ENCODE data around the gene TBC1D17. TPM values are rescaled to one million over a fixed set of nuclear protein-coding genes. Genes with fewer than 3 reads are reported as not detected.

Gene TBC1D17
- total RNA-seq, 1 donor: 21.4 TPM

DNA sequence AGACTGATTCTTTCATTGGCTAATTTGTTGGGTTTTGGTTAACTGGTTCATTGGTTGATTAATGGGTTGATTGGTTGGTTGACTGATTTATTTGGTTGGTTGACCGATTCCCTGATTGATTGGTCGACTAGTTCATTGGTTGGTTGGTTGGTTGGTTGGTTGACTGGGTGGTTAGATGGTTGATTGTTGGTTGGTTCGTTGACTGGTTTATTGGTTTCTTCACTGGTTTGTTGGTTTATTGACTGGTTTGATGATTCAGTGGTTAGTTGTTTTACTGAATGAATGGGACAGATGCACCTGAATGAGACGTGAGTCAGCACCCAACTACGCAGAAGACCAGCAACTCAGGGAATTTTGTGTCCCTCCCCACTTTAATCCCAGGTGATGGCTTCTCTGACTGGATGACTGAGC is 54.5 kb downstream of the TBC1D17 start:
- no peak for DNase-seq (ENCODE audit: insufficient read length, low spot score, missing footprints)
- no peak overlapping the region for H2AFZ ChIP-seq (ENCODE audit: low read length)
- H3K27ac ChIP-seq (ENCODE audit: low read depth, low read length): no peak overlapping the region
- no peak overlapping the region for H3K4me2 ChIP-seq (ENCODE audit: insufficient read depth, low read length)
- no peaks in the 10 kb centered on the region for H3K9me3 ChIP-seq (ENCODE audit: low read depth, low read length)
- H3K79me2 ChIP-seq (ENCODE audit: insufficient read depth, low read length): peaks cover 20% of the 10 kb centered on the region
- H3K27me3 ChIP-seq (ENCODE audit: insufficient read depth, low read length): no peaks in the 10 kb centered on the region
- H3K4me3 ChIP-seq (ENCODE audit: insufficient read depth, low read length): no peak overlapping the region
- peaks cover 6% of the 10 kb centered on the region for H4K20me1 ChIP-seq (ENCODE audit: insufficient read depth, low read length)
- peaks cover 3% of the 10 kb centered on the region for H3K4me1 ChIP-seq (ENCODE audit: insufficient read depth, low read length)
- H3K36me3 ChIP-seq (ENCODE audit: insufficient read depth, low read length): peaks cover 5% of the 10 kb centered on the region
- TF ChIP-seq, protein P1, sequence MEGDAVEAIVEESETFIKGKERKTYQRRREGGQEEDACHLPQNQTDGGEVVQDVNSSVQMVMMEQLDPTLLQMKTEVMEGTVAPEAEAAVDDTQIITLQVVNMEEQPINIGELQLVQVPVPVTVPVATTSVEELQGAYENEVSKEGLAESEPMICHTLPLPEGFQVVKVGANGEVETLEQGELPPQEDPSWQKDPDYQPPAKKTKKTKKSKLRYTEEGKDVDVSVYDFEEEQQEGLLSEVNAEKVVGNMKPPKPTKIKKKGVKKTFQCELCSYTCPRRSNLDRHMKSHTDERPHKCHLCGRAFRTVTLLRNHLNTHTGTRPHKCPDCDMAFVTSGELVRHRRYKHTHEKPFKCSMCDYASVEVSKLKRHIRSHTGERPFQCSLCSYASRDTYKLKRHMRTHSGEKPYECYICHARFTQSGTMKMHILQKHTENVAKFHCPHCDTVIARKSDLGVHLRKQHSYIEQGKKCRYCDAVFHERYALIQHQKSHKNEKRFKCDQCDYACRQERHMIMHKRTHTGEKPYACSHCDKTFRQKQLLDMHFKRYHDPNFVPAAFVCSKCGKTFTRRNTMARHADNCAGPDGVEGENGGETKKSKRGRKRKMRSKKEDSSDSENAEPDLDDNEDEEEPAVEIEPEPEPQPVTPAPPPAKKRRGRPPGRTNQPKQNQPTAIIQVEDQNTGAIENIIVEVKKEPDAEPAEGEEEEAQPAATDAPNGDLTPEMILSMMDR (IDR thresholded peaks at IDR 0.05; ENCODE audit: extremely low read depth, low read depth, low read length): no peak

DNA sequence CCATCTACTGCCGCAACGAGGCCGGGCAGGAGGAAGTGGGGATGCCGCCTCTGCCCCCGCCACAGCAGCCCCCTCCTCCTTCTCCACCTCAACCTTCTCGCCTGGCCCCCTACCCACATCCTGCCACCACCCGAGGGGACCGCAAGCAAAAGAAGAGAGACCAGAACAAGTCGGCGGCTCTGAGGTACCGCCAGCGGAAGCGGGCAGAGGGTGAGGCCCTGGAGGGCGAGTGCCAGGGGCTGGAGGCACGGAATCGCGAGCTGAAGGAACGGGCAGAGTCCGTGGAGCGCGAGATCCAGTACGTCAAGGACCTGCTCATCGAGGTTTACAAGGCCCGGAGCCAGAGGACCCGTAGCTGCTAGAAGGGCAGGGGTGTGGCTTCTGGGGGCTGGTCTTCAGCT is 55.2 kb downstream of the TBC1D17 start:
- no peaks in the 10 kb centered on the region for H3K9me3 ChIP-seq (ENCODE audit: low read depth, low read length)
- peaks cover 3% of the 10 kb centered on the region for H3K4me1 ChIP-seq (ENCODE audit: insufficient read depth, low read length)
- H3K36me3 ChIP-seq (ENCODE audit: insufficient read depth, low read length): no peaks in the 10 kb centered on the region
- H4K20me1 ChIP-seq (ENCODE audit: insufficient read depth, low read length): peaks cover 6% of the 10 kb centered on the region
- TF ChIP-seq, protein P1 (IDR thresholded peaks at IDR 0.05; ENCODE audit: extremely low read depth, low read depth, low read length): no peak
- no peak overlapping the region for H3K4me3 ChIP-seq (ENCODE audit: insufficient read depth, low read length)
- peaks cover 14% of the 10 kb centered on the region for H3K79me2 ChIP-seq (ENCODE audit: insufficient read depth, low read length)
- no peak for DNase-seq (ENCODE audit: insufficient read length, low spot score, missing footprints)
- no peak overlapping the region for H3K27ac ChIP-seq (ENCODE audit: low read depth, low read length)
- no peaks in the 10 kb centered on the region for H3K27me3 ChIP-seq (ENCODE audit: insufficient read depth, low read length)
- no peak overlapping the region for H3K4me2 ChIP-seq (ENCODE audit: insufficient read depth, low read length)
- H2AFZ ChIP-seq (ENCODE audit: low read length): no peak overlapping the region

DNA sequence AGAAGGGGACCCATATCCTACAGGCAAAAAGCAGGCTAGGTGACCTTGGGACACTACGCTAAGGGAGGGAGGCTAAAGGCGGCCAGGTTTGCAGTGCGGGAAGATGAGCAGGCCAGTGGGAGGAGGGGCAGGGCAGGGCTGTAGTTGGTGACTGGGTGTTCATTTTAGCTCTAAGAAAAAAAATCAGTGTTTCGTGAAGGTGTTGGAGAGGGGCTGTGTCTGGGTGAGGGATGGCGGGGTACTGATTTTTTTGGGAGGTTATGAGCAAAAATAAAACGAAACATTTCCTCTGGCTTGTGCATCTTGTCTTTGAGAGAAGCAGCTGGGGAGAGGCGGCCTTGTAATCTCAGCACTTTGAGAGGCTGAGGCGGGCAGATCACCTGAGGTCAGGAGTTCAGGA is 56.1 kb downstream of the TBC1D17 start:
- no peak for DNase-seq (ENCODE audit: insufficient read length, low spot score, missing footprints)
- H3K79me2 ChIP-seq (ENCODE audit: insufficient read depth, low read length): peaks cover 6% of the 10 kb centered on the region
- H4K20me1 ChIP-seq (ENCODE audit: insufficient read depth, low read length): peaks cover 6% of the 10 kb centered on the region
- no peak overlapping the region for H3K27ac ChIP-seq (ENCODE audit: low read depth, low read length)
- H3K4me2 ChIP-seq (ENCODE audit: insufficient read depth, low read length): no peak overlapping the region
- TF ChIP-seq, protein P1 (IDR thresholded peaks at IDR 0.05; ENCODE audit: extremely low read depth, low read depth, low read length): no peak
- H3K4me3 ChIP-seq (ENCODE audit: insufficient read depth, low read length): no peak overlapping the region
- no peaks in the 10 kb centered on the region for H3K9me3 ChIP-seq (ENCODE audit: low read depth, low read length)
- no peaks in the 10 kb centered on the region for H3K27me3 ChIP-seq (ENCODE audit: insufficient read depth, low read length)
- no peak overlapping the region for H2AFZ ChIP-seq (ENCODE audit: low read length)
- H3K4me1 ChIP-seq (ENCODE audit: insufficient read depth, low read length): peaks cover 3% of the 10 kb centered on the region
- no peaks in the 10 kb centered on the region for H3K36me3 ChIP-seq (ENCODE audit: insufficient read depth, low read length)

DNA sequence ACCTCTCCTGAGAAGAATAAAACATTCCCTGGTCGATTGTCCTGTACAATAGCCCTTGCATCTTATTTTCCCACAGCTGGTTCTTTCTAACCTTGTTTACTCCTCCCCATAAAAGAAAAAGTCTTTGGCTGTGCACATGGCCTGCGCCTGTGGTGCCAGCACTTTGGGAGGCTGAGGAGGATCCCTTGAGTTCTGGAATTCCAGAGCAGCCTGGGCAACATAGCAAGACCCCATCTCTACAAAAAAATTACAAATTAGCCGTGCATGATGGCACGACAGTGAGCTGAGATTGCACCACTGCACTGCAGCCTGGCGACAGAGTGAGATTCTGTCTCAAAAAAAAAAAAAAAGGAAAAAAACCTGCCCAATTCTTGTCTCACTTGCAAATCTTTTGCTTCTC is 59.0 kb downstream of the TBC1D17 start:
- TF ChIP-seq, protein P1 (IDR thresholded peaks at IDR 0.05; ENCODE audit: extremely low read depth, low read depth, low read length): no peak
- no peak overlapping the region for H2AFZ ChIP-seq (ENCODE audit: low read length)
- peaks cover 3% of the 10 kb centered on the region for H4K20me1 ChIP-seq (ENCODE audit: insufficient read depth, low read length)
- H3K4me1 ChIP-seq (ENCODE audit: insufficient read depth, low read length): no peaks in the 10 kb centered on the region
- no peak for DNase-seq (ENCODE audit: insufficient read length, low spot score, missing footprints)
- peaks cover 4% of the 10 kb centered on the region for H3K27me3 ChIP-seq (ENCODE audit: insufficient read depth, low read length)
- no peaks in the 10 kb centered on the region for H3K79me2 ChIP-seq (ENCODE audit: insufficient read depth, low read length)
- H3K4me3 ChIP-seq (ENCODE audit: insufficient read depth, low read length): no peak overlapping the region
- H3K36me3 ChIP-seq (ENCODE audit: insufficient read depth, low read length): no peaks in the 10 kb centered on the region
- no peak overlapping the region for H3K4me2 ChIP-seq (ENCODE audit: insufficient read depth, low read length)
- H3K9me3 ChIP-seq (ENCODE audit: low read depth, low read length): no peaks in the 10 kb centered on the region
- no peak overlapping the region for H3K27ac ChIP-seq (ENCODE audit: low read depth, low read length)

All from osteoblast (primary cell).